ENCODE measurements around the gene KANSL3.

KANSL3 gene

DNA sequence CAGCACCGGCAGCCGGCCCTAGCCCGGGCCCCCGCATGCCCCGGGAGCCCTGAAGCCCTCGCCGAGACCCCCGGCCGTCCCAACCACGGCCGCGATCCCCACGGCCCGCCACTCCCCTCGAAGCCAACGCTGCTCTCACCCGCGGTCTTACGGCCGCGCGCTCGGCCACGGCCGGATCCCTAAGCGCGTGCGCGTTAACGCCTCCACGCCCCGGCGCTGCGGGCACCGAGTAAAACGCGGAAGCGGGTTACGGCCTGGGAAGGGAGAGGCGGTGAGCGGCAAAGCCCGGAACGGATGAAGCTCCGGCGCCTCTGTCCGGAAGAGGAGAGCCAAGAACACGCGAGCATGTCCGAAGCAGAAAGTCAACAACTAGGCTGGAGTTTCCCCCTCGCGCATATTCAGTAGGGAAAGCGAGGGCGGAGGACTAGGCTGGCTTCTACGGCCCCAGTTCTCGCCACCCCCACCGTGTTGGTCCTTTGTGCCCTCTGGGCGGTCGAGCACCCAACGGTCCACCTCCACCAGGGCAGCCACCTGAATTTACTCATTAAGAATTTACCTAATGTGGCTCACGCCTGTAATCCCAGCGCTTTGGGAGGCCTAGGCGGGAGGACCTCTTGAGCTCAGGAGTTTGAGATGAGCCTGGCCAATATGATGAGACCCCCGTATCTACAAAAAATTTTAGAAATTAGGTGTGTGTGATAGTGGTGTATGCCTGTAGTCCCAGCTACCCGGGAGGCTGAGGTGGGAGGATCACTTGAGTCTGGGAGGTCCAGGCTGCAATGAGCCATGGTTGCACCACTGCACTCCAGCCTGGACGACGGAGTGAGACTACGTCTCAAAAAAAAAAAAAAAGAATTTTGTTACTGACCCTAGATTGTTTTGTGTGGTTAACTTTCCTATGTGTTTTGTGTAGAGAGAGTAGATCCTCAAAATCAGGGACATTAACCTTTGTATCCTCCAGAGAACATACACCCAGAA, at the start of gene KANSL3:
KANSL3 (minus strand) TSS at position 169 of the 978 bp plus-strand sequence. CDS start 1,177 bp downstream, outside the sequence.
- Histone ChIP-seq H3K9me3 (ENCODE audit: control insufficient read depth, low read length) (no peaks in the 10 kb centered on the region), H3K36me3 (ENCODE audit: control insufficient read depth, insufficient read depth, low read length) (no peaks in the 10 kb centered on the region), H3K9ac (ENCODE audit: low read length) (peak within 1 kb of the TSS; percentile 96), H3K27me3 (ENCODE audit: control insufficient read depth, insufficient read depth, low read length) (no peaks in the 10 kb centered on the region), H3K4me1 (ENCODE audit: control insufficient read depth, insufficient read depth, low read length) (peaks cover 11% of the 10 kb centered on the region), H3K4me3 (ENCODE audit: low read length) (peak within 1 kb of the TSS; percentile 82)

DNA sequence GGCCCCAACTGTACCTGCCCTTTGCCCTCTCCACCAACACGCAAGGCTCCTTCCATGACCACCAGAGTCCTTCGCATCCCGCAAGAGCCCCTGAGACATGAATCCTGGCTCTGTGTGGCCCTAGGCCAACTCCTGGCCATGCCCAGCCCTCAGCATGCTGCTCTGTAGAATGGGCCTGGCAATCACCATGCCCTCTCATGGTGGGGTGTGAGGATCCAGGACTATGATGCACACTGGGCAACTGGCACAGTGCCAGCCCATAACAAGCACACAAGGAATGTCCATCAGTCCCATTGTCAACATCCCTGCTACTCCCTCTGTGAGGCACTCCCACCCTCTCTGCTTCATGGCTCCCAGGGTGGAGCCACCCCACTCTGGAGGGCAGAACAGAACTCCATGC, 49.2 kb upstream of the KANSL3 start:
- no peak overlapping the region for H3K9ac ChIP-seq (ENCODE audit: low read length)
- no peaks in the 10 kb centered on the region for H3K4me1 ChIP-seq (ENCODE audit: control insufficient read depth, insufficient read depth, low read length)
- peaks cover 4% of the 10 kb centered on the region for H3K27me3 ChIP-seq (ENCODE audit: control insufficient read depth, insufficient read depth, low read length)
- H3K9me3 ChIP-seq (ENCODE audit: control insufficient read depth, low read length), result no peaks in the 10 kb centered on the region
- no peaks in the 10 kb centered on the region for H3K36me3 ChIP-seq (ENCODE audit: control insufficient read depth, insufficient read depth, low read length)
- H3K4me3 ChIP-seq (ENCODE audit: low read length), result no peak overlapping the region

DNA sequence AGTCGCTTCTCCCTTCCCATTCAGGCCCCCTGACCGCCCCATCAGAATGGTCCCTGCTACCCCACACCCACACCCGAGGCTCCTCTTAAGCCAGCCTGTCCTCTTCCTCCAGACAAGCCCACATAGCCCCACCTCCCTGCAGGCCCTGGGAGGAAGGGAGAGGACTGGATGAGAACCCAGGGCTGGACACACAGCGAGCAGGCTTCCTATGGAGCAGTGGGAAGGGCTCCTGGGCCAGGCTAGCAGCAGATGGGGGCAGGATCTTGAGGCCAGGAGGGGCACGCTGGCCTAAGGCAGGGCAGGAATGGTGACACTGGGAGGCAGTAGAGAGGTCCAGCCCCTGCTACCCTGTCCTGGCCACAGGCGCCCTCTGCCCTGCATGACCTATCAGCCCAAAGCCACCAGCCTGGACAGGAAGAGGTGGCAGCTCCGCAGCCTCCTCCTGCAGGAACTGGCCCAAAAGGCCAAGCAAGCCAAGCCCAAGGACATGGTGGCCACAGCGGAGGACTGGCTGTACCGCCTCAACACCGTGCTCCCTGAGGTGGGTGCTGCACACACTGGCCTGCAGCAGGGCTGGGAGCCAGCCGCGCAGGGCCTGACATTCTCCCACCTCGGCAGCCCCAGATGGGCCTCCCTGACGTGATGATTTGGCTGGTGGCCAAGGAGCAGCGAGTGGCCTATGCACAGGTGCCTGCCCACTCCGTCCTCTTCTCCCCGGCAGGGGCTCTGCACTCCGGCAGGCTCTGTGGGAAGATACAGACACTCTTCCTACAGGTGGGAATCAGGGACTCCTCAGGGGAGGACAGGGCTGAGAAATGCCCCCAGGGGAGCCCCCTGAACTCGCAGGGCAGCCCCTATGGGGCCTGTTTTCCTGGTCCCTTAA, 47.7 kb upstream of the KANSL3 start:
- Histone ChIP-seq H3K27me3 (ENCODE audit: control insufficient read depth, insufficient read depth, low read length) (peaks cover 4% of the 10 kb centered on the region), H3K9ac (ENCODE audit: low read length) (no peak overlapping the region), H3K4me3 (ENCODE audit: low read length) (no peak overlapping the region), H3K36me3 (ENCODE audit: control insufficient read depth, insufficient read depth, low read length) (no peaks in the 10 kb centered on the region), H3K9me3 (ENCODE audit: control insufficient read depth, low read length) (no peaks in the 10 kb centered on the region), H3K4me1 (ENCODE audit: control insufficient read depth, insufficient read depth, low read length) (no peaks in the 10 kb centered on the region)

DNA sequence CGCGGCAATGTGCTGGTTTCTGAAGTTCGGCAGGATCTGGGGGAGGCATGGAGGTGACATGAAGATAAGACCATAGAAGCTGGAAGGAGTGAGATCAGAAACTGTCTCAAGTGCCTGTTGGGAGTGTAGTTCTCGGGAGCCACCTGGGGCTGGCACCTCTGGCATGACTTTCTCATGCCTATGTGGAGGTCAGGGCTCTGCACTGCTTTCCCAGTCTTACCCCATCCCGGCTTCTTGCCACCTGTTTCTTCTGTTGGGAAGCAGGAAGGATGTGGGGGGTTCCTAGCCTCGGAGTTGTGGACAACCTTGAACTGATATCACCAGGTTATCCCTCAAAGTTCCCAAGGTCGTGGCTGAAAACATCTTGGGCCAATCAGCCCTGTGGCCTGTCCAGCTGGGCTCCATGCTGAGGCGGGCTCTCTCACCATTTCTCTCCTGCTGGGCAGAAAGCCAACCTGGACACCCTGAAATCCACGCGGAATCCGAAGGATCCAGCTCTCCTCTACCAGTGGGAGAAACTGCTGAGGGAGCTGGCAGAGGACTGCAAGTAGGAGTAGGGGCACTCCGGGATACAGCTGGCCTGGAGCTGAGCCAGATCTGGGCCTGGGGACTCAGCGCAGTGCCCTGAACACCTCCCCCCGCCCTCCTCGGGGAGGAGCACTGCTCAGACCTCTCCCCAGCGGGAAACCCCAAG, 46.9 kb upstream of the KANSL3 start:
- Histone ChIP-seq H3K4me1 (ENCODE audit: control insufficient read depth, insufficient read depth, low read length) (peaks cover 4% of the 10 kb centered on the region), H3K9me3 (ENCODE audit: control insufficient read depth, low read length) (no peaks in the 10 kb centered on the region), H3K4me3 (ENCODE audit: low read length) (no peak overlapping the region), H3K9ac (ENCODE audit: low read length) (no peak overlapping the region), H3K36me3 (ENCODE audit: control insufficient read depth, insufficient read depth, low read length) (no peaks in the 10 kb centered on the region), H3K27me3 (ENCODE audit: control insufficient read depth, insufficient read depth, low read length) (peaks cover 4% of the 10 kb centered on the region)

DNA sequence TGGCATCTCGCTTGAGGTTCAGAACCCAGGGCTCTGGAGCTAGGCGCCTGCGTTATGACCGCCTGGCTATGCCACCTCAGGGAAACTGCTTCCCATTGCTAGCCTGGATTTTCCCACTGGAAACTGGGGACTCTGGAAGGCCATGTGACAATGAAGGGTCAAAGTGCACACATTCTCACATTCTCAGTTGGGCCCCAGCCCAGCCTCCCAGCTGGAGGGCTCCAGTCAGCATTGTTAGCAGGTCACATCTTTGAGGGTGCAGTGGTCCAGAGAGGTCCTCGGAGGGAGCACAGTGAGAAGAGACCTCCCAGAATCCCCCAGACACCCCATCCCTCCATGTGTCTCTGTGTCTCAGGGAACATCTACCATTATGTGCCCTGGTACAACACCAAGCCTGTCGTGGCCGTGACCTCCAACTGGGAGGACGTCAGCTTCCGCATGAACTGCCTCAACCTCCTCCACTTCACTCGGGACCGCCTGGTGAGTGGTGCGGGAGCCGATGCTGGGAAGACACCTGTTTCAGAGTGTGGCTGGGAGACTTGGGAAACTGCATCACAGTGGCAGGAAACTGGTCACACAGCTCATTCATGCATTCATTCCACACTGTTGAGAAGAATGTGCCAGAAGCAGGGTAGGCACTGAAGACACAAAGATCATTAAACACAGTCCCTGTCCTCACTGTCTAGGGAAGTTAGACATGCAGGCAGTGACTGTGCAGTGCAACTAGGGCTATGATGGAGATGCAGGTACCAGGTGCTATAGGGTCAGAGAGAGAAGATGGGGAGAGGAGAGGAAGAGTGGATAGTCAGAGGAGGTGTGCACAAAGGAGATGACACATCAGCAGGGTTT, 46.1 kb upstream of the KANSL3 start:
- peaks cover 4% of the 10 kb centered on the region for H3K27me3 ChIP-seq (ENCODE audit: control insufficient read depth, insufficient read depth, low read length)
- no peaks in the 10 kb centered on the region for H3K36me3 ChIP-seq (ENCODE audit: control insufficient read depth, insufficient read depth, low read length)
- H3K9me3 ChIP-seq (ENCODE audit: control insufficient read depth, low read length), result no peaks in the 10 kb centered on the region
- H3K4me3 ChIP-seq (ENCODE audit: low read length), result no peak overlapping the region
- peaks cover 9% of the 10 kb centered on the region for H3K4me1 ChIP-seq (ENCODE audit: control insufficient read depth, insufficient read depth, low read length)
- H3K9ac ChIP-seq (ENCODE audit: low read length), result no peak overlapping the region

DNA sequence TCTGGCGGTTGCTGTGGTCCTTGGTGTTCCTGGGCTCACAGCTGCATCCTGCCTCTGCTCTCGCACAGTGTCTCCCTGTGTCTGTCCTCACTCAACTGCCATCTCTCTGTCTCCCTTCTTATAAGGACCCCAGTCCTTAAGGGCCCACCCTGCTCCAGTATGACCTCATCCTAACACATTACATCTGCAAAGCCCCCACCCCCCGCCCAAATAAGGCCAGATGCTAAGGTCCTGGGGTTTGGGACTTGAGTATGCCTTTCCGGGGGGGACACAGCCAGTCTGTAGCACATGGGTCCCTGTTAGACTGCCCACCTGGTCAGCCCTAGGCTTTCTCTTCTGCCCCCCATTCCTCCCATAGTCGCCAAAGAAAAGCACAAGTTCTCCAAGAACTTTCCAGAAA, 45.2 kb upstream of the KANSL3 start:
- Histone ChIP-seq H3K9me3 (ENCODE audit: control insufficient read depth, low read length) (no peaks in the 10 kb centered on the region), H3K27me3 (ENCODE audit: control insufficient read depth, insufficient read depth, low read length) (peaks cover 4% of the 10 kb centered on the region), H3K9ac (ENCODE audit: low read length) (no peak overlapping the region), H3K36me3 (ENCODE audit: control insufficient read depth, insufficient read depth, low read length) (no peaks in the 10 kb centered on the region), H3K4me1 (ENCODE audit: control insufficient read depth, insufficient read depth, low read length) (peaks cover 9% of the 10 kb centered on the region), H3K4me3 (ENCODE audit: low read length) (no peak overlapping the region)

DNA sequence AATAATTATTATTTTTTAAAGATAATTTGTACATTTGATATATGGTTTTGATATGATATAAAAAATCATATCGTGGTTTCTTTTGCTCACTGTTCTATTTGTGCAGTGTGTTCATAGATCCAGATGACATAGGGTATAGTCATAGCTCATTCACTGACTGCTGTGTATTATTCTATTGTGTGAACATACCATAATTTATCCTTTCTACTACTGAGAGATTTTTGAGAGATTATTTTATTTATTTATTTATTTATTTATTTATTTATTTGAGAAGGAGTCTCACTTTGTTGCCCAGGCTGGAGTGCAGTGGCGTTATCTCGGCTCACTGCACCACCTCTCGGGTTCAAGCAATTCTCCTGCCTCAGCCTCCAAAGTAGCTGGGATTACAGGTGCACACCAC, 43.4 kb upstream of the KANSL3 start:
- peaks cover 9% of the 10 kb centered on the region for H3K4me1 ChIP-seq (ENCODE audit: control insufficient read depth, insufficient read depth, low read length)
- no peaks in the 10 kb centered on the region for H3K36me3 ChIP-seq (ENCODE audit: control insufficient read depth, insufficient read depth, low read length)
- H3K9ac ChIP-seq (ENCODE audit: low read length), result no peak overlapping the region
- H3K9me3 ChIP-seq (ENCODE audit: control insufficient read depth, low read length), result no peaks in the 10 kb centered on the region
- H3K27me3 ChIP-seq (ENCODE audit: control insufficient read depth, insufficient read depth, low read length), result peaks cover 4% of the 10 kb centered on the region
- no peak overlapping the region for H3K4me3 ChIP-seq (ENCODE audit: low read length)

DNA sequence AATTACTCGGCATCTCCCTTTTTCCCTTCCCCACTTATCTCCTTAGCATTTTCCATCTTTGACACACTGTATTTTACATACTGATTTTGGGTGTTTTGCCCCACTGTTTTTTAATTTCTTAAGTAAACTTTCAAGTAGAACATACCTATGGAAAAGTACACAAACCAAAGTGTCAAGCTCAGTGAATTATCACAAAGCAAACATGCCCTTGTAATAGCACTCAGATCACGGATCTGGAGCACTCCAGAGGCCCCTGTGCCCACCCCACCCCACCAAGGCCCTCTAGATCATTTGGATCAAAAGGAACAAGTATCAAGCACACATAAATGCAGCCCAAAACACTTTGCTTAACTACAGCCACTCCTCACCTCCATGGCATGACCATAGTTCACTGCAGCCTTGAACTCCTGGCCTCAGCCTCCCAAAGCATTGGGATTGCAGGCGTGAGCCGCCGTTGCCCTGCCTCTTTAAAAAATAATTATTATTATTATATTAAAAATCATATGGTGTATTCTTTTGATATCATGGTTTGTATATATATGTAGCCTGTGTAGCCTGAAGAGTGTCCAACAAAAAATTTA, 42.5 kb upstream of the KANSL3 start:
- peaks cover 9% of the 10 kb centered on the region for H3K4me1 ChIP-seq (ENCODE audit: control insufficient read depth, insufficient read depth, low read length)
- H3K27me3 ChIP-seq (ENCODE audit: control insufficient read depth, insufficient read depth, low read length), result peaks cover 2% of the 10 kb centered on the region
- H3K36me3 ChIP-seq (ENCODE audit: control insufficient read depth, insufficient read depth, low read length), result no peaks in the 10 kb centered on the region
- H3K9me3 ChIP-seq (ENCODE audit: control insufficient read depth, low read length), result no peaks in the 10 kb centered on the region
- no peak overlapping the region for H3K4me3 ChIP-seq (ENCODE audit: low read length)
- H3K9ac ChIP-seq (ENCODE audit: low read length), result no peak overlapping the region

DNA sequence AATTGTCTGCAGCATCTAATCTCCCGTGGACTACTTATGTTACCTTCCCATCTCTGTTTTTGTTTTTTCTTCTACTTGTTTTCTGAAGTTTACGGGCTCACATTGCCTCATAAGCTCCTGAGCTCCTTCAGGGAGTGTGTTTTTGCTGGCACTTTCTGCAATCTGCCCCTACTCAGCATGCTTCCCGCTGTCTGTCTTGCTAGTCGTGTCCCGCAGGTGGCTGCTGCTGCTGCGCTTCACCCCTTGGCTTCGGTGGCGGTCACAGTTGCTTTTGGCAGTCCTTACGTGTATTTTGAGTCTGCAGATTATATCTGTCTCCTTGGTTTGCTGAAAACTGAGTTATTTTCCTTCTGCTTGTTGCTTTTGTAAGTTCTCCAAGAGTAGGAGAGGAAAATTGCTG, 41.7 kb upstream of the KANSL3 start:
- H3K27me3 ChIP-seq (ENCODE audit: control insufficient read depth, insufficient read depth, low read length), result no peaks in the 10 kb centered on the region
- no peak overlapping the region for H3K4me3 ChIP-seq (ENCODE audit: low read length)
- peaks cover 9% of the 10 kb centered on the region for H3K4me1 ChIP-seq (ENCODE audit: control insufficient read depth, insufficient read depth, low read length)
- no peaks in the 10 kb centered on the region for H3K36me3 ChIP-seq (ENCODE audit: control insufficient read depth, insufficient read depth, low read length)
- peak overlapping the region; percentile 8 for H3K9ac ChIP-seq (ENCODE audit: low read length)
- no peaks in the 10 kb centered on the region for H3K9me3 ChIP-seq (ENCODE audit: control insufficient read depth, low read length)

DNA sequence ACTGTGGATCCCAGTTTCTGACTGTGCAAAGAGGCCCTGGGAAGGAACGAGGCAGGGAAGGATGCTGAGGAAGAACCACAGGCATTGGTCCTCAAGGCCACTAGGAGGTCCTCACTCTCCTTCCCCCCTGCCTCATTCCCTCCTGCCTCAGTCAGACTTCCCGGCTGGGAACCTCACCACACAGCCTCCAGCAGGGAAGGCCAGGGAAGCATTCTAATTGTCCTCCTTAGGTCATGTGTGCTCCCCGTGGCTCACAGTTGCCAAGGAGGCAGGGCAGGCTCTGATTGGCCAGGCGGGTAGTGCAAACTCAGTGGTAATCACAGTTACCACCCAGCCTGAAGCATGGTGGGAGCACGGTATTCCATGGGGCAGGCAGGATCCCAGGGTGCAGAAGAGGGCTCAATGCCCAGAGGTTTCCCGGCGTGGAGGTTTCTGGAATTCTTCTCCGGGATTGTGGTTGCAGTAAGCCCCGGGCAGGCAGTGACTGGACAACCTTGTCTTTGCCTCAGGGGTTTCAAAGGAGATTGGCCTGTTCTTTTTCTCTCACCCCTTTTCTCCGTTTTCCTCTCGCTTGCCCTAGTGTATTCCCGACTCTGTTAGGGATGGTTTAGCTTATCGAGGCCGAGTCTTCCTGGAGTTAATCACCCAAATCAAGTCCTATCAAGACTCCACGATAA, 31.6 kb upstream of the KANSL3 start:
- no peak overlapping the region for H3K9ac ChIP-seq (ENCODE audit: low read length)
- H3K27me3 ChIP-seq (ENCODE audit: control insufficient read depth, insufficient read depth, low read length), result no peaks in the 10 kb centered on the region
- H3K36me3 ChIP-seq (ENCODE audit: control insufficient read depth, insufficient read depth, low read length), result no peaks in the 10 kb centered on the region
- no peaks in the 10 kb centered on the region for H3K4me1 ChIP-seq (ENCODE audit: control insufficient read depth, insufficient read depth, low read length)
- H3K4me3 ChIP-seq (ENCODE audit: low read length), result no peak overlapping the region
- no peaks in the 10 kb centered on the region for H3K9me3 ChIP-seq (ENCODE audit: control insufficient read depth, low read length)
